Mesodermal cell (in vitro differentiated cells): Measurements from ENCODE around the gene RENBP.

ENCODE experiments used
- H3K27ac ChIP-seq: 2 replicates; pipeline ENCODE4 v1.7.0; 2013; ENCODE audit warnings: mild to moderate bottlenecking, low read depth, low read length, moderate library complexity; ENCODE audit not compliant: severe bottlenecking
- H3K36me3 ChIP-seq: 2 replicates; pipeline ENCODE4 v1.7.1; 2013; ENCODE audit warnings: mild to moderate bottlenecking, low read length, moderate library complexity; ENCODE audit not compliant: control insufficient read depth, insufficient read depth
- H3K4me1 ChIP-seq: one replicate; pipeline ENCODE4 v1.7.1; 2013; ENCODE audit warnings: mild to moderate bottlenecking, low read length; ENCODE audit not compliant: insufficient read depth, control insufficient read depth, poor library complexity, severe bottlenecking
- H3K4me3 ChIP-seq: 2 replicates; pipeline ENCODE4 v1.7.0; 2013; ENCODE audit warnings: low read length, control low read depth, mild to moderate bottlenecking; ENCODE audit not compliant: insufficient read depth, poor library complexity, severe bottlenecking; ENCODE audit errors: extremely low read depth
- H3K9me3 ChIP-seq: 2 replicates; pipeline ENCODE4 v1.7.1; 2013; ENCODE audit warnings: mild to moderate bottlenecking, low read length, moderate library complexity; ENCODE audit not compliant: control insufficient read depth
- WGBS, 2 experiments: methylation state at CpG; one replicate each; pipeline ENCODE4 v1.1.5; 2013; ENCODE audit warnings: missing lambda C conversion rate in 2 of 2; ENCODE audit not compliant: insufficient coverage in 2 of 2; 5-methylcytosine and 5-hydroxymethylcytosine counted together

Gene RENBP

DNA sequence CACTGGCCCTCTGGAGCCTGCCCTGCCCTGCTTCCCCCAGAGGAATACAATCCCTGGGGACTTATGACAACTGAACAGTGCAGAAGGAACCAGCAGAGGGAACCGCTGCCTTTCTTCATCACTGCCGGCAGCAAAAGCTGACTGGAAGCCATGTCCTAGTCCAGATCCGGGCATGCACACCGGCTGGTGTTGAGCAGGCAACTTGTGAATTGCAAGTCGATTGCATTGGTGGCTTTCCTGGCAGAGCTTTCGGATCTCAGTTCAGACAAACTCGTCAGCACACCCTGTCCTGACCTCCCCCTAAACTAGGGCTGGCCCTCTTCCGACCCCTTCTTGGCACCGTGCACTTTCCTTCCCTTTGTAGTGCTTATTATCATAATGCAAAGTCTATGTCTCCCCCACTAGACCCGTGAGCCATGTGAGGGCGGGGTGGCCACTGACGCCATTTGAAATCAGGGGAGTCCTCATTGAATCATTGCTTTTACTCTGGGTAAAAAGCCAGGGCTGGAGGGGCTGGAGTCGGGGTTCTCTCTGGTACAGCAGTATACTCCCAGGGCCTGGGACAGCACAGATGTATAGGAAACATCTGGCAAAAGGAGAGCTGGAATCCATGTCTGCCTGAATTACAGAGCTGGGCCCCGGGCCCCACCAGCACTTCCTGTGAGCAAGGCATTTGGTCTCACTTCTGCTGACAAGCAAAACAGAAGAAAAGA, 20.1 kb downstream of the RENBP start:
- Histone ChIP-seq H3K9me3 (no peaks in the 10 kb centered on the region), H3K27ac (no peak overlapping the region), H3K4me3 (no peak overlapping the region), H3K4me1 (peaks cover 14% of the 10 kb centered on the region), H3K36me3 (no peaks in the 10 kb centered on the region)
- 66 to 74% methylated on average over 7 to 10 of the region's 14 CpGs for WGBS, 2 experiments

- no peak overlapping the region for H3K4me3 ChIP-seq
- 73 to 91% methylated on average over 8 to 9 of the region's 25 CpGs for WGBS, 2 experiments
- no peaks in the 10 kb centered on the region for H3K9me3 ChIP-seq
- H3K27ac ChIP-seq, result no peak overlapping the region
- H3K36me3 ChIP-seq, result no peaks in the 10 kb centered on the region
- peaks cover 14% of the 10 kb centered on the region for H3K4me1 ChIP-seq
These were observed 21.2 kb downstream of the RENBP start for GRCh38 chrX:153922932-153923857.

DNA sequence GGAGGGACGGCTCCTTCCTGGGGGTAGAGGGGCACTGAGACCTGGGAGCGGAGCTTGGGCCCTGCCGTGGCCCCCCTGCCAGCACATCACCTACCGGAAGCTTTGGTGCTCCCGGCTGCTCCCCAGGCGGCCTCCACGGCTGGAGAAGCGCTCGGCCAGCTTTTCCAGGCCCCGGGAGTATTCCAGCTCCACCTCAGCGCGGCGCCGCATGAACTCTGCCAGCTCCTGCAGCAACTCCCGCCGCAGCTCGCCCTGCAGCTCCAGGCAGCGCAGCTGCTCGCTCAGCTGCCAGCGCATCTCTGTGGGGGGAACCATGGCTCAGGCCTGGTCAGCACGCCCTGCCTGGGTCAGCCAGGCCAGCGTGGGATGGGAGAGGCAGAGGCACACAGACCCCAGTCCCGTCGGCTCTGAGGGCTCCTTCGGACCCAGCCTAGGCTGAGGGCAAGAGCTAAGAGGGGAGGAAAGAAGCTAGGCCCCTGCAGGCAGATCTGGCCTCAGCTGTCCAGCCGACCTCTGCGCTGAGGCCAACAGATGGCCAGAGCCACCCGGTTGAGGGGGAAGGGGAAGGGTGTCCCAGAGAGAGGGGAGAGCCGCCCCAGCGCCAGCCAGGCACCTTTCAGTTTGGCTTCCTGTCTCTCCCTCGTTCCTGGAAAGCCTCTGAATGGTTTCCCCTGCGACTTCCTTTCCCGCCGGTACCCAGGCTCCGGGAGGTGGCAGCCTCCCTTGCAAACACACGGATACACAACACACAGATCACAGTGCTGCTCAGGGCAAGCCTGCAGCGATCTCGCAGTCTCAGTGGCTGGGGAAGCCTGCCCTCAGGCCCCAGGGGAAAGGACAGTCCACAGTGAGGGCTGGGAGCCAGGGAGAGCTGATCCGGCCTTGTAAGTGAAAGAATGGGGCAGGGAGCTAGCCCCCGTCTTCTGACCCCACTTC, 22.7 kb downstream of the RENBP start:
- WGBS, 2 experiments, result 98% methylated on average over 7 to 10 of the region's 40 CpGs
- no peak overlapping the region for H3K27ac ChIP-seq
- peaks cover 11% of the 10 kb centered on the region for H3K4me1 ChIP-seq
- no peaks in the 10 kb centered on the region for H3K36me3 ChIP-seq
- no peak overlapping the region for H3K4me3 ChIP-seq
- H3K9me3 ChIP-seq, result no peaks in the 10 kb centered on the region

- peaks cover 10% of the 10 kb centered on the region for H3K4me1 ChIP-seq
- no peak overlapping the region for H3K4me3 ChIP-seq
- WGBS, 2 experiments, result 87 to 96% methylated on average over 7 to 10 of the region's 16 CpGs
- H3K9me3 ChIP-seq, result no peaks in the 10 kb centered on the region
- H3K36me3 ChIP-seq, result no peaks in the 10 kb centered on the region
- no peak overlapping the region for H3K27ac ChIP-seq
These were observed 23.4 kb downstream of the RENBP start for GRCh38 chrX:153921070-153921469.

GRCh38 chrX:153920546-153920945, 23.9 kb downstream of the RENBP start:
- 96 to 100% methylated on average over 3 to 10 of the region's 14 CpGs for WGBS, 2 experiments
- Histone ChIP-seq H3K36me3 (no peaks in the 10 kb centered on the region), H3K27ac (no peak overlapping the region), H3K9me3 (no peaks in the 10 kb centered on the region), H3K4me1 (peaks cover 8% of the 10 kb centered on the region), H3K4me3 (no peak overlapping the region)

DNA sequence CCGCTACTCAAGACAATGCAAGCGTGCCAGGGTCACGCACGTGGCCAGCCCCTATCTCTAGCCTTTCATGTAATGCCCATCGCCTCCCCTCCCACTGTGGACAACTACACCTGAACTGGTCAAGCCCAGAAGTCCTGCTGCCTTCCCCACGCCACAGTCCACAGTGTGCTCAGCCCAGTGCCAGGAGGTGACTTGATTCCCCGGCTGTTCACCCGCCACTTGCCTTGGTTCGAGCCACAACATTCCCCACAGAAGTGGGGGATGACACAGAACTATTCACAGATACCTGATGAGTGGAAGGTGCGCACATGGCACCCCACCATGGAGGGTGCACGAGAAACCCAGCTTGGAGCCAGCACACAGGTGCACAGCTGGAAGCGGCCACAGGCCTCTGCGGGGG, 25.2 kb downstream of the RENBP start:
- peaks cover under 1% of the 10 kb centered on the region for H3K4me1 ChIP-seq
- 87 to 100% methylated on average over 4 to 7 of the region's 13 CpGs for WGBS, 2 experiments
- no peaks in the 10 kb centered on the region for H3K9me3 ChIP-seq
- no peak overlapping the region for H3K27ac ChIP-seq
- no peak overlapping the region for H3K4me3 ChIP-seq
- H3K36me3 ChIP-seq, result no peaks in the 10 kb centered on the region

DNA sequence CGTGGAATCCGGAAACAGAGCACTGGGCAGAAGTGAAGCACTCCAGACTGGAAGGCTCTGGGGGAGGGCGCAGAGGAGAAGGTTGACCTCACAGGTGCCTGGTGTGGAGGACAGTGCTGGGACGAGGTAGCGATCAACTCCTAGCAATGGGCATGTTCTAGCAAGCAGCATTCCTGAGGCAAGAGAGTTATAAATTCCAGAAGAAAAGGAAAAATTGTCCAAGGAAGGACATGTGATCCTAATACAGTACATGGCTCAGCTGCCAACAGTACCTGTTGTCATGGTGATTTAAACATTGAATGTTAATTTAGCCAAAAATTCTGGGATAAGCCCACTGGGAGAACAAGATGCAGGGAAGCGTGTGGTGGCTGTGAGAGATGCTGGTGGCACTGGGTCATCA, 26.6 kb downstream of the RENBP start:
- H3K36me3 ChIP-seq, result no peaks in the 10 kb centered on the region
- no peaks in the 10 kb centered on the region for H3K9me3 ChIP-seq
- no peak overlapping the region for H3K27ac ChIP-seq
- H3K4me1 ChIP-seq, result no peaks in the 10 kb centered on the region
- no peak overlapping the region for H3K4me3 ChIP-seq
- 90 to 94% methylated on average over 4 to 6 of the region's 6 CpGs for WGBS, 2 experiments

GRCh38 chrX:153913701-153914100, 30.7 kb downstream of the RENBP start:
- WGBS, 2 experiments, result 81 to 97% methylated on average over 5 to 13 of the region's 17 CpGs

GRCh38 chrX:153913211-153913610, 31.2 kb downstream of the RENBP start:
- no peaks in the 10 kb centered on the region for H3K36me3 ChIP-seq
- H3K9me3 ChIP-seq, result no peaks in the 10 kb centered on the region
- H3K4me1 ChIP-seq, result no peaks in the 10 kb centered on the region
- 72 to 90% methylated on average over 2 to 6 of the region's 17 CpGs for WGBS, 2 experiments
- H3K4me3 ChIP-seq, result no peak overlapping the region
- no peak overlapping the region for H3K27ac ChIP-seq

More at GRCh38 chrX:153913701-153914100, 30.7 kb downstream of the RENBP start:
- no peak overlapping the region for H3K4me3 ChIP-seq
- no peaks in the 10 kb centered on the region for H3K36me3 ChIP-seq
- H3K27ac ChIP-seq, result no peak overlapping the region
- H3K9me3 ChIP-seq, result no peaks in the 10 kb centered on the region
- no peaks in the 10 kb centered on the region for H3K4me1 ChIP-seq

DNA sequence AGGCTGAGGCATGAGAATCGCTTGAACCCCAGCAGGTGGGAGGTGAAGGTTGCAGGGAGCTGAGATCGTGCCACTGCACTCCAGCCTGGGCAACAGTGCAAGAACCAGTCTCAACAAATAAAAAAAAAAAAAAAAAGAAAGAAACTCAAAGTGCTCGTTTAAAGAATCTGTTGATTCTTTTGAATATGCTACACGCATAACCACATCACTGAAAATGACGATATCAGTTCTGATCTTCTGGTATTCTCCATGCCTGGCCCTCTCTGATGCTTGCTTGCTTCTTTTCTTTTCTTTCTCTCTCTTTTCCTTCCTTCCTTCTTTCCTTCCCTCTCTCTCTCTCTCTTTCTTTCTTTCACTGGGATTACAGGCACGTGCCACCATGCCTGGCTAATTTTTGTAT, 32.6 kb downstream of the RENBP start:
- Histone ChIP-seq H3K9me3 (no peaks in the 10 kb centered on the region), H3K4me1 (no peaks in the 10 kb centered on the region), H3K27ac (no peak overlapping the region), H3K4me3 (no peak overlapping the region), H3K36me3 (no peaks in the 10 kb centered on the region)
- WGBS, 2 experiments, result 100% methylated on average over 3 of the region's 6 CpGs
